Measurements from ENCODE around the gene ADAMTS2. TPM values are rescaled to one million over a fixed set of nuclear protein-coding genes. Genes with fewer than 3 reads are reported as not detected.

Gene ADAMTS2
- total RNA-seq, 3 donors from 2014 or later (not counting 1 experiment from before 2014, with no cell fraction given), result 0.28 TPM; not detected in 2

- Mint-ChIP-seq H3K27ac (no peak overlapping the region), H3K9me3 (no peaks in the 10 kb centered on the region), H3K36me3 (no peaks in the 10 kb centered on the region), H3K27me3 (ENCODE audit: low read depth in 2 of 2) (peaks cover 28 to 39% of the 10 kb centered on the region in 2 donors), H3K4me3 (no peak overlapping the region), H3K4me1 (peaks cover 0 to 5% of the 10 kb centered on the region in 2 donors)
- DNase-seq, result no peak
- TF ChIP-seq CTCF (IDR thresholded peaks at IDR 0.05), result no peak
- Histone ChIP-seq H3K36me3 (ENCODE audit: control insufficient read depth, insufficient read depth, low read length) (no peaks in the 10 kb centered on the region), H3K4me3 (ENCODE audit: low read length) (no peak overlapping the region), H3K27ac (ENCODE audit: low read length) (no peak overlapping the region), H3K4me1 (ENCODE audit: control insufficient read depth, insufficient read depth, low read length) (peaks cover 4% of the 10 kb centered on the region), H3K9me3 (ENCODE audit: control insufficient read depth, insufficient read depth, low read length) (no peaks in the 10 kb centered on the region), H3K27me3 (ENCODE audit: control insufficient read depth, insufficient read depth, low read length) (peaks cover 11% of the 10 kb centered on the region)
- no peak for ATAC-seq
- intact Hi-C loops (cut with micrococcal nuclease), result no loop called here
- WGBS (ENCODE audit: insufficient coverage), result 86% methylated on average over 12 of the region's 15 CpGs
These were observed 2.8 kb upstream of the ADAMTS2 start for GRCh38 chr5:179348011-179348530.

- no peaks in the 10 kb centered on the region for H3K9me3 ChIP-seq (ENCODE audit: control insufficient read depth, insufficient read depth, low read length)
- no peaks in the 10 kb centered on the region for H3K36me3 Mint-ChIP-seq
- H3K4me3 Mint-ChIP-seq, result no peak overlapping the region
- H3K4me1 ChIP-seq (ENCODE audit: control insufficient read depth, insufficient read depth, low read length), result peaks cover 4% of the 10 kb centered on the region
- H3K9me3 Mint-ChIP-seq, result no peaks in the 10 kb centered on the region
- no peak overlapping the region for H3K27ac Mint-ChIP-seq
- 52% methylated on average over 2 of the region's 2 CpGs for WGBS (ENCODE audit: insufficient coverage)
- DNase-seq (no peak), ATAC-seq (no peak)
- peaks cover 33 to 43% of the 10 kb centered on the region in 2 donors for H3K27me3 Mint-ChIP-seq (ENCODE audit: low read depth in 2 of 2)
- peaks cover 11% of the 10 kb centered on the region for H3K27me3 ChIP-seq (ENCODE audit: control insufficient read depth, insufficient read depth, low read length)
- intact Hi-C loops (cut with micrococcal nuclease), result no loop called here
- H3K4me3 ChIP-seq (ENCODE audit: low read length), result no peak overlapping the region
- peaks cover 0 to 5% of the 10 kb centered on the region in 2 donors for H3K4me1 Mint-ChIP-seq
- no peak for TF ChIP-seq CTCF (IDR thresholded peaks at IDR 0.05)
- no peaks in the 10 kb centered on the region for H3K36me3 ChIP-seq (ENCODE audit: control insufficient read depth, insufficient read depth, low read length)
- no peak overlapping the region for H3K27ac ChIP-seq (ENCODE audit: low read length)
These were observed 2.3 kb upstream of the ADAMTS2 start for GRCh38 chr5:179347581-179347980.

- Mint-ChIP-seq H3K4me1 (peaks cover 0 to 5% of the 10 kb centered on the region in 2 donors), H3K4me3 (peak overlapping the region; percentile 21), H3K36me3 (no peaks in the 10 kb centered on the region), H3K27me3 (ENCODE audit: low read depth in 2 of 2) (peaks cover 38 to 50% of the 10 kb centered on the region in 2 donors), H3K27ac (no peak overlapping the region), H3K9me3 (no peaks in the 10 kb centered on the region)
- no peak overlapping the region for H3K4me3 ChIP-seq (ENCODE audit: low read length)
- H3K27ac ChIP-seq (ENCODE audit: low read length), result no peak overlapping the region
- DNase-seq, result no peak
- no peaks in the 10 kb centered on the region for H3K9me3 ChIP-seq (ENCODE audit: control insufficient read depth, insufficient read depth, low read length)
- 93% methylated on average over 8 of the region's 8 CpGs for WGBS (ENCODE audit: insufficient coverage)
- TF ChIP-seq CTCF (IDR thresholded peaks at IDR 0.05), result no peak
- intact Hi-C loops (cut with micrococcal nuclease), result no loop called here
- no peaks in the 10 kb centered on the region for H3K36me3 ChIP-seq (ENCODE audit: control insufficient read depth, insufficient read depth, low read length)
- H3K4me1 ChIP-seq (ENCODE audit: control insufficient read depth, insufficient read depth, low read length), result peaks cover 4% of the 10 kb centered on the region
- H3K27me3 ChIP-seq (ENCODE audit: control insufficient read depth, insufficient read depth, low read length), result peaks cover 11% of the 10 kb centered on the region
- ATAC-seq, result no peak
These were observed 1.6 kb upstream of the ADAMTS2 start for GRCh38 chr5:179346875-179347274.

DNA sequence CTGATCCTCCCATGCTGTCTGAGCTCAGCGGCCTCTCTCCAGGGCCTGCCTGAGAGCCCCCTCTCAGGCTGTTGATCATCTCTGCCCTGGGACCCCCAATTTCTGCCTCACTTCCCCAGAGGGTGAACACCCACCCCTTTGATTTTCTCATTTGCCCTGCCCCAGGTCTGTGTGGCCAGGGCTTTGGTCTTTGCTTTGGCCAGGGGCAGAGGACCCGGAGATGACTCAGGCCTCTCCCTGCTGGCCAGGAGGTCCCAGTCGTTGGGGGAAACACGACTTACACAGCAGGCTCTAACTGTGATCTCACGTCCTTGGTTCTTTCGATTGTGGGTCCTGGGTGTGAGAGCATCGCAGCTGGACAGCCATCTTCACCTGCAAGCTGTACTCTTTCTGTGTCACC is 1.1 kb upstream of the ADAMTS2 start:
- Mint-ChIP-seq H3K9me3 (no peaks in the 10 kb centered on the region), H3K4me1 (peaks cover 0 to 5% of the 10 kb centered on the region in 2 donors), H3K27ac (no peak overlapping the region), H3K36me3 (no peaks in the 10 kb centered on the region), H3K4me3 (peak overlapping the region; percentile 21), H3K27me3 (ENCODE audit: low read depth in 2 of 2) (peaks cover 40 to 54% of the 10 kb centered on the region in 2 donors)
- ATAC-seq (no peak), DNase-seq (no peak)
- peaks cover 4% of the 10 kb centered on the region for H3K4me1 ChIP-seq (ENCODE audit: control insufficient read depth, insufficient read depth, low read length)
- intact Hi-C loops (cut with micrococcal nuclease), result no loop called here
- no peaks in the 10 kb centered on the region for H3K36me3 ChIP-seq (ENCODE audit: control insufficient read depth, insufficient read depth, low read length)
- peaks cover 11% of the 10 kb centered on the region for H3K27me3 ChIP-seq (ENCODE audit: control insufficient read depth, insufficient read depth, low read length)
- H3K27ac ChIP-seq (ENCODE audit: low read length), result no peak overlapping the region
- WGBS (ENCODE audit: insufficient coverage), result 80% methylated on average over 7 of the region's 7 CpGs
- no peaks in the 10 kb centered on the region for H3K9me3 ChIP-seq (ENCODE audit: control insufficient read depth, insufficient read depth, low read length)
- H3K4me3 ChIP-seq (ENCODE audit: low read length), result no peak overlapping the region
- TF ChIP-seq CTCF (IDR thresholded peaks at IDR 0.05), result no peak

Data from natural killer cell (primary cell).